Stimulated activated CD8-positive, alpha-beta memory T cell treated with anti-CD3 and anti-CD28 coated beads, Interleukin-2, amount 100 ng/mL, for 48 hours (primary cell): Measurements from ENCODE around the gene MAPT.
"Not testable (repeated sequence)": the region's sequence is repeated elsewhere in the genome, so short reads cannot be mapped to it uniquely, and the experiment has no call there.

Experiments used
- DNase-seq, 2 donors: peaks; one replicate each; pipeline ENCODE4 v3.0.0-alpha.2; 2020; ENCODE audit warnings: low read depth in 2 of 2

Gene MAPT

DNA sequence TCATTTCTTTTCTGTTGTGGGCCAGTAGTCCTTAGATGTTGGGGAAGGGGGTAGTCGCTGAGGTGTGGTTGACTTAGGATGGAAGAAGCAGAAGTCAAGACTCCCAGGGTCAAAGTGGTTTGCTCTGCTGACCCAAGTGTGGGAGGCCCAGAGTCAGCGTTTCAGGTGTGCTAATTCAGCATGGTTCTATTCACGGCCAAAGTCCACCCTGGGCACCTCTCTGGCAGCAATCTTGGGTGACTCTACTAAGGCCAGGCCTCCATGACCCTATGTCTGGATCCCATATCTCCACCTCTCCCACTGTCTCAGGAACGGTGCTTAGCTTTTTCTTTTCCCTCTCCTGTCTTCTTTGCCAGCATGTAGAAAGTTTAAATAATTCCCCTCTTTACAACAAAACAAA lies 32.9 kb downstream of the MAPT start:
- DNase-seq, result no peak

DNA sequence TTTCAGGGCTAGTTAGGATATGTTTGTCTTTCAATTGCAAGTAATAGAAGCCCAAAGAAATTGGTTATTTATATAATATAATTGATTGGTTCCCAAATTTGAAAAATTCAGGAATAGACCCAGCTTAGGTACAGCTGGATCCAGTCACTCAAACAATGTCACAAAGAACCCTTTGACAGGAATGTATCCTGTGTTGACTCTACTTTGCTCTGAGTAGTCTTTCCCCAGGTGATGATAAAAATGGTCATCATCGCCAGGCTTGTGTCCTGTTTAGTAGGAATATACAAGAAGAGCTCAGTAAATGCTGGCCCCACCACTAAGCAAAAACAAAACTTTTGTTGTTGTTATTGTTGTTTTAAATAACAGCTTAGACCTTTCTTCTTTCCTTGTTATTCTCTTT lies 35.0 kb downstream of the MAPT start:
- no peak for DNase-seq

DNA sequence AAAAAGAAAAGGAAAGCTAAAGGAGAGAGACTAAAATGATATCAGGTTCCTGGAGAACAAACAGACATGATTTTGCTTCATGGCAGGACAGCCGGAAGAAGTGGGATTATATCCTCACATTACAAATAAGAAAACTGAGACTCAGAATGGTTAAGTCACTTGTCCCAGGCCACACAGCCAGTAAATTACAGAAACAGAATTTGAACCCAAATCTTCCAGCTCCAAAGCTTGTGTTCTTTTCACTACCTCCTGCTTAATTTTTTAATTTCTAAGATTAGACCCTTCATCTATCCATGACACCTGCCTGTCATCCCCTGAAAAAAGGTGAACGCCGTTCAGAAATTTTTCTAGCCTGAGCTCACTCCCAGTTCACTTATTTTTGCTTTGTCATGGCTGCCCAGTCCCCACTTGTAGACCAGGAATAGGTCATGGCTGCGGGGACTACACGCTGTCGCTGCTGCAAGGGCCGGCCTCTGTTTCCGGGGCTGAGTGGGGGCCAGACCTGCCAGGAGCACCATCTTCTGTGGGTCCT lies 36.1 kb downstream of the MAPT start:
- DNase-seq, result no peak

DNA sequence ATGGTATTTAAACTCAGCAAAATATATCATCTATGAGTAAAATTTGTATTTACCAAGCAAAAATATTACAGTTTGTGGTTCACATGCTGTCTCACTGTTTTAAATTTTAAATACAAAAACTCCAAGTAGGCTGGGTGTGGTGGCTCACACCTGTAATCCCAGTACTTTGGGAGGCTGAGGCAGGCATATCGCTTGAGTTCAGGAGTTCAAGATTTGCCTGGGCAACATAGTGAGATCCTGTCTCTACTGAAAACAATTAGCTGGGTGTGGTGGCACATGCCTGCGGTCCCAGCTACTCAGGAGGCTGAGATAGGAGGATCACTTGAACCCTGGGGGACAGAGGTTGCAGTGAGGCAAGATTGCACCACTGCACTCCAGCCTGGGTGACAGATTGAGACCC lies 37.3 kb downstream of the MAPT start:
- no peak for DNase-seq

DNA sequence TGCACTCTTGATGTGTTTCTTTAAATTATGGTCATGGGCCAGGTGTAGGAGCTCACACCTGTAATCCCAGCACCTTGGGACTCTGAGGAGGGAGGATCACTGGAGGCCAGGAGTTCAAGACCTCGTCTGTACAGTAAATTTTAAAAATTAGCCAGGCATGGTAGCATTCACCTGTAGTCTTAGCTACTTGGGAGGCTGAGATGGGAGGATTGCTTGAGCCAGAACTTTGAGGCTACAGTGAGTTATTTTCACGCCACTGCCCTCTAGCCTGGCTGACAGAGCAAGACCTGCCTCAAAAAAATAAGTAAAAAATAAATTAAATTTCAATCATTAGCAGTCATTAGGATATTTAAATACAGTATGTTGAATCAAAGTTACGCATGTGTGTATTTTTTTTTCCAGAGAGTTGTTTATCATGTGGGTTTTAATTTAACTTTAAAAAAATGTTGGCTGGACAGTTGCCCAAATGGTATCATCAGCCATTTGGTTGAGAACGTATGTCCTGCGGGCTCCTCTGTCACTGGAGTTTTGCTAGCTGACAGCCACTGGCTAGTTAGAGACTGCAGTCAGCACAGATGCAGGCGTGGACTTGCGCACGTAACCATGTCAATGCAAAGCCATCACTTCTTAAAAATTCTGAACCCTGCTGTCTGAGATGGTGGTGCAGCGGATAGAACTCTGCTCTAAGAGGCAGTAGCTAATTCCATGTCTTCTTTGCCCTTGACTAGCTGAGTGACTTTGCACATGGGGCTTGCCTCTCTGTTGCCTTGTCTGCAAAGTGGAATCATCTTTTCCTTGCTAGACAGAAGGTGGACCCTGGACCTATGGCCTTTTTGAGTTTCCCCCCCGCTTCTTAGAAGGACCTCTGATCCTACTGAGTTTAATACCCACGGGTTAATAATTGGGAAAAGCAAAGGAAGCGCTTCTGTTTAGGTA lies 40.0 kb downstream of the MAPT start:
- DNase-seq, result no peak

DNA sequence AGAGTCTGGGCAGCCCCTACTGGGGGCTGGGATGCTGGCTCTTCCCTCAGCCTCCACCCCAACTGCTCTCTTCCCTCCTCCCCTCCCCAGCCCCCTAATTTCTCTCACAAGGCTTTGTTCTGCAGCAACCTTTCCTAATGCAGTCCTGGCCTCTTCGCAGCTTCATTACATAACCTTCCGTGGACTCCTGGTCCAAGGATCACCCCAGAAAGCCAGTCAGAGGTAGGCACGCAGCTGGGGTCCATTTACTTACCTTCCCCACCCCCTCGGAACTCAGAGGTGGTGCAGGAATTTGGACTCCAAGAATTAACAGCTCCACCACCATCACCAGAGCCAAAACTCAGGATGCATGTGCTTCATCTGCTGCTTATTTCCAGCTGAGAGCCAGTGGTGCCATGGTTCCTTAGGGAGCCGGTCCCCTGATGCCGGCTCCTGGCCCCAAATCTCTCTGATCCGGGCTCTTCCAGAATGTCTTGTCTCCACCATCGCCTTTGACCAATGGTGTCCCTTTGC lies 40.9 kb downstream of the MAPT start:
- DNase-seq, result no peak

DNA sequence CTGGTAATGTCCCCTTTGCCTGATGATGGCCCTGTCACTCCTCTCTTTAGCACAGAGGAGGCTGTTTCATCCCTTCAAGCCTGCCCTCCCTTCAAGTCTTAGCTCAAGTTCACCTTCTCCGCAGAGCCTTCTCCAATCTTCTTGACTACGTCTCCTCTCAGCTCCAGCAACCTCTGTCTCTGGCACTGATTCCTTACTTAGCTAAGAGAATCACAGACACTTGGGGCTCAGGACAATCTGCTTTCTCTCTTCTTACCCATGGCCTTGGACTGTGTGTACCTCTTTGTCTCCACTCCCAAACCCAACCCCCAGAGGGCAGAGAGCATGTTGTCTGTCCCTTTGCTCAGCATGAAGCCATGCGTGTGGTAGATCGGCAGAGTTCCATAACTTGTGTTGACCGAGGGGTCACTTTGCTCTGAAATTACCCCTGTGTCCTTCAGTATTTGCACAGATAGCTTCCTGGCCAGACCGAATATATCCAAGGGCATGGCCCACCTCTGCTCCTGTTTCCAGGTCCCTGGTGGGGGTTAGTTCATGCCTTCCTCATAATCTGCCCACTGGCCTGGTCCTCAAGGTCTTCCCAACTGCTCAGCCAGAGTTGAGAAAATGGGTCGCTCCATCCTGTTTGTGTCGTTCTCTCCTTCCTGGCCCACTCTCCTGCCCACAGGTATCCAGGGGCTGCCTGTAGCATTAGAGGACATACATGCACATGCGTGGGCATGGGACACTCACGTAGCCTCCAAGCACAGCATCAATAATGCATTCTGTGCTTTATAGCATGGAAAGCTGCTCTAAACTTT lies 41.6 kb downstream of the MAPT start:
- no peak for DNase-seq

DNA sequence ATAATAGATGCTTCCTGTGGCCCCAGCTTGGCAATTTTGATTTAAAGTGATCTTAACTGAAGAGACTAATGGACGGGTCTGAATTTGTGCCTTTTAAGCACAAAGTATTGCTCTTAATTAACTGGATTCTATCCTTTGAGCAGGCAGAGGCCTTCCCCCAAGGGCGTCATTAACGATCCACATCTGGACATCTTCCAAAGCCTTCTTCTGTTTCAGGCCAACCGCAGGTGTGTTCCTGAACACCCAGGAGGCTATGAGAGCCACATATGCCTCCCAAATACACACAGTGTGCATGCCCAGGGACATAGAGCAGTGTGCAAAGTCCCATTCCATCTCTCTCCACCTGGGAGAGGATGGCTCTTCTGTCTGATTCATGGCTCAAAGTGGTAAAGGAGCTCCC lies 42.3 kb downstream of the MAPT start:
- no peak for DNase-seq

DNA sequence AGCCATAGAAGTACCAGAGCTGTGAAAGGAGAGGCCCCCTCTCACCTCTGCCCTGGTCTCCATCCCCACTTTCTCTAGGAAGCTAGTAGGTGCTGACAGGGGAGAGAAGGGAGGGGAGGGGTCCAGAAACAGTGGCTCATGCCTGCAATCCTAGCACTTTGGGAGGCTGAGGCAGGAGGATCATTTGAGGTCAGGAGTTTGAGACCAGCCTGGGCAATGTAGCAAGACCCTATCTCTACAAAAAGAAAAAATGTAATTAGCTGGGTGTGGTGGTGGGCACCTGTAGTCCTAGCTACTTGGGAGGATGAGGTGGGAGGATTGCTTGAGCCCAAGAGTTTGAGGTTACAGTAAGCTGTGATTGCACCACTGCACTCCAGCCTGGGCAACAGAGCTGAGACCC lies 42.8 kb downstream of the MAPT start:
- DNase-seq, result not testable (repeated sequence)

DNA sequence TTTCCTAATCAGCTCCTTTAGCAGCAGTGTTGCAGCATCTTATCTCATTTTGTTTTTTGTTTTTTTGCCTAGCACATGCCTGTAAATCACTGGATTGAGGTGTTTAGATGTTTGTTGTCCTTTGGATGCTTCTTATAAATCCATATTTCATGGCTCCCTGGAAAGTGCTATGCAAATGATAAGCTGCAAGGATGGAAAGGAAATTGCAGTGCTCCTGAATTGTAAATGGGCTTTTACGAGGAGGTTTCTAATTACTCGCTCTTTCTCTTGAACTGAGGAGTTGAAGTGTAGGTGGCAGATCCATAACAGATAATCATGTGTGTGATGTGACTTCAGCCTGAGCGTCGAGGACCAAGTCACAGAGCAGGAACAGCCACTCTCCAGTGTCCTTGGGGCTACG lies 45.0 kb downstream of the MAPT start:
- DNase-seq, result no peak

DNA sequence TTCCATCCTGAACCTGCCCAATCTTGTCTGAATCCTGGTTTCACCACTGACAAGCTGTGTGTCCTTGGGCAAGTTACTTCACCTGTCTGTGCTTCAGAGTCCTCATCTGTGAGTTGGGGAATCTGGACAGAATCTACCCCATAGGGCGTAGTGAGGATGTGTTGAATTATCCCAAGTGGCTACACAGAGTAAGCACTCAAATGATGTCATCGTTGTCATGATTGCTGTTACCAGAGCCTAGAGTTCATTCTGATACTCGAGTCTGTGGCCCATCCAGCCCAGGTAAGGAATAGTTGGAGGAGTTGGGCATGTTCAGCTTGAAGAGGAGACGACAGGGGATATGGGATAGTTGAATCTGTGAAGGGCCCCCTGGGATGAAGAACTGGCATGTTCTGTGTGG lies 45.9 kb downstream of the MAPT start:
- no peak for DNase-seq

DNA sequence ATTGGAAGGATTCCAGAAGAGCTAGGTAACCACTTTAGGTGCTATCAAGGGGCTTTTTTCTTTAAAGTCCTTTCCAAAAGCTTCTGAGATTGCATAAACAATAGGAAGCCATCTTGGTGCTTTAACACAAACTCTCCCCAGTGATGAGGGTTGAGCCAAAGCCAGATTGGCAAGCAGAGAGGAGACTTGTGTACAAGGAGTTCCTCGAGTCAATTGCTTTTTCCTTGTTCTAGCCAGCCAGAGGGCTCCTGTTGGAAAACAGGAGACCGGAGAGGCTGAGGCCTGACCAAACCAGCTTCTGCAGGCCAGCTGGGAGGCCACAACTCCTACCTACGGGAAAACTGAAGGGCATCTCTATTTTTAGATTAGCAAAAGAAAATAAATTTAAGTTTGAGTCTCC lies 46.5 kb downstream of the MAPT start:
- no peak for DNase-seq

DNA sequence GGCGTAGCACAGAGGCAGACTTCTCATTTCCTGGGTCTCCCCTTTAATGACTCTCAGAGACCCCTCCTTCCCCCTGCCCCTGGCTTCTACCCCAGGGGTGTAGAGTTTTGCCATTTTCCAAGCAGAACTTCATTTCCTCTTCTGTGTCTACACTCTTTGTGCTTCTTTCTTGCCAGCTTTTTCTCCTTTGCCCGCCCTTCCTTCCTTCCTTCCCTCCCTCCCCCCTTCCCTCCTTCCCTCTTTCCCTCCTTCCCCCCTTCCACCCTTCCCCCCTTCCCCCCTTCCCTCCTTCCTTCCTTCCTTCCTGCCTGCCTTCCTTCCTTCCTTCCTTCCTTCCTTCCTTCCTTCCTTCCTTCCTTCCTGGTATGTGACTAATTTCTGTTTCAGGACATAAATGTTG lies 47.0 kb downstream of the MAPT start:
- no peak for DNase-seq

DNA sequence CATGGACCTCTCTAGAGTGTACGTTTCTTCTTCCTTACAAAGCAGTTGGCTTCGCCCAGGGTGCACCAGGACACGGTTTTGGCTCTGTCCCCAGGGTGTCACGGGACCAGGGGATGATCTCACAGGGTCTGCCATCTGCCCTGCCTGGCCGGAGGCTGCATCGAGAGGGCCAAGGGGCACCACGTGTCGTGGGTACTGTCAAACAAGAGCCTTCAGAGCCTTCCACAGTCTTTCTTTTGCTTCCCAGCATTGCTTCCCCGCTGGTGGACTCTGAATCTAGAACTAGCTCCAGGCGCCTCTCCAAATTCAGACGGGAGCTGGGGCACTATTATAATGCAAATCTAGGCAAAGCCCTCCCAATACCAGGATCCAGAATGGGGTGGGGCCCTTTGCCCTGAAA lies 47.9 kb downstream of the MAPT start:
- DNase-seq, result no peak

DNA sequence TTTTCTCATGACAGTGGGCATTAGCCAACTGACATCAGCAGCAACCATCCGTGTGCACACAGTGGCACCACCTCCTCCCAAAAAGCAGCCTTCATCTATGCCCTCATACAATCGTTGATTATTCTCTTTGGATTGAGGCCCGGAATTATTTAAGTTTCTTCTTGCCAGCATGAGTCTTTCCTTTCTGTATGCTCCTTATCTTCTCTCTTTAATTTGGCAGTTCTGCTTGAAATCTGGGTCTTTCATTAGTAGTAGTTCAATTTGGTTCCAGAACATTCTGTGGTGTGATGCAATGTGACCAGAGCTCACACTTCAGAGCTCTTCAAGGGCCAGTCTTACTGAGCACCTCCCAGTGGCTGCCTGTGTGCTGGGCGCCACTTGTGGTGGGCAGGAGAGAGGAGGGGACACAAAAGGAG lies 52.5 kb downstream of the MAPT start:
- DNase-seq, result no peak

DNA sequence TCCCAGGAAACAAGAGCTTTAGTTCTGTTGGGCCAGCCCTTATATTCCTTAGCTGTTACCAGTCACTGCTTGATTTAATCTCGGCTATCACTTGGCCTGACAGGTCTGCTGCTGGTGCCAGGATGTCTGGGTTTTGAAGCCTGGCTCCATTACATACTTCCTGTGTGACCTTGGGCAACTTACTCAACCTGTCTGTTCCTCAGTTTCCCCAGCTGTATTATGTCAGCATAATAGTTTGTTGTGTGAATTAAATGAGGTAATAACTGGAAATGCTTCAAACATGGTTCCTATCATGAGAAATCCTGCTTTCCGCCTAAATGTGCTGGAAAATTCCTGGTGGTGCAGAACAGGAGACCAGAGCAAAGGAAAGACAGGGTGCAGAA lies 54.1 kb downstream of the MAPT start:
- DNase-seq, result no peak

DNA sequence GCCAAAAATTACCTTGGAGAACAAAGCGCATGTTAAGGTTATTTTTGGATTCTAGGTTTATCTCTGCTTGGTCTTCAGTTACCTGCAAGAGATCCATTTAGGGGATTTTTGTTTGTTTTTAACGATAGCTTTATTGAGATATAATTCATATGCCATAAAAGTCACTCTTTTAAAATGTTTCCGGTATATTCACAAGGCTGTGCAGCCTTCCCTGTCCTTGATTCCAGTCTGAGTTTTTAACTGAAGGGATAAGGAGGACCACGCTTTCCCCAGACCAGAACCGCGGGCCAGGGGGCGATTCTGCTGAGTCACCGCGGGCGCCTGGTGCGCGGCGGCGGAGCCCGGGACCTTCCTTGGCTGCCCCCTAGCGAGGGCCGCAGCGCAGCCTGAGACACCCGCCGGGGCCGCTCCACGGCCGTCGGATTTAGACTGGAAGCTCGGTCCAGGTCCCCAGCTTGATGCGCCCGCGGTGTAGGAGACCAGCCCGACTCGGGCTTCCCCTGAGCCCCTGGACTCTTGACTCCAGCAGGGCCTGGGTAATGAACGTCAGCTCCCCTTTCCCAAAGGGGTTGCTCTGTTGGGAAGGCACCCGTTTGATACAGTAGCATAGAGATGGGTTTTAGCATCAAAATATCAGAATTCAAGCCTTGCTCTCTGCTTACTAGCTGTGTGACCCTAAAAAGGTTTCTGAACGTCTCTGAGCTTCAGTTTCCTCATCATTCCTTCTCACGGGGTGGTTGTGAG lies 54.7 kb downstream of the MAPT start:
- peak; percentile 57 to 68 for DNase-seq

DNA sequence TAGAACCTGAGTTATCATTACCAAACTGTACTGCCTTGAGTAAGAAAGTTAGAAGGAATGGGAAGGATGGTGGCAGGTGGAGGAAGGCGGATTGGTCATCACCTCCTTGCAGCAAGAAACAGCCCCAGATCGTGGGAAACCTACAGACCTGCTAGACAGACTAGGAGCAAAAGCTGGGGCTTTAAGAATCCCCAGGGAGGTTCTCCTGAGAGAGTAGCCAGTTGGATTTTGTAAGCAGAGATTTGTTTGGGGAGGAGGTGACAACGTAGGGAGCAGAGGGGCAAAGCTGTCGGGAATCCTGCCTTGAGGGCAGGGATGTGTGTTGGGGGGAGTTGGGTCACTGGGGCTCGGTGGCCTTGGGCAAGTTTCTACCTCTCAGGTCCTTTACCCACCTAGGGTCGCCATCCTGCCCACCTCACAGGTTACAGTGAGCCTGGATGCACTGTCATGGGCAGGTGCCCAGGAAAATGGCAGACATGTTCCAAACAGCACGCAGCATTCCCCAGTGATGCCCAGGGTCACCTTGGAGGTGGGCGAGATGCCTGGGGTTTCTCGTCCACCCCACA lies 55.5 kb downstream of the MAPT start:
- DNase-seq, result no peak

DNA sequence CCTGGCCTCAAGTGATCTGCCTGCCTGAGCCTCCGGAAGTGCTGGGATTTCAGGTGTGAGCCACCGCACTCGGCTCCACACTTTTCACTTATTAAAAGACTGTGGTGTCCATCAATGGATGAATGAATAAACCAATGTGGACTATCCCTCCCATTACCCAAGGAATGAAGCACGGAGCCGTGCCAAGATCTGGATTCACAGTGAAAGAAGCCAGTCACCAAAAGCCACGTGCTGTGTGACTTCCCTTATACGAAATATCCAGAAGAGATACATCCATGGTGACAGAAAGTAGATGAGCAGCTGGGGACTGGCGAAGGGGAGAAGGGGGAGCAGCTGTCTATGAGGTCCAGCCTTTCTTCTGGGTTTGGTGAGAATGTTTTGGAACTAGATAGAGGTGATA lies 56.5 kb downstream of the MAPT start:
- no peak for DNase-seq

DNA sequence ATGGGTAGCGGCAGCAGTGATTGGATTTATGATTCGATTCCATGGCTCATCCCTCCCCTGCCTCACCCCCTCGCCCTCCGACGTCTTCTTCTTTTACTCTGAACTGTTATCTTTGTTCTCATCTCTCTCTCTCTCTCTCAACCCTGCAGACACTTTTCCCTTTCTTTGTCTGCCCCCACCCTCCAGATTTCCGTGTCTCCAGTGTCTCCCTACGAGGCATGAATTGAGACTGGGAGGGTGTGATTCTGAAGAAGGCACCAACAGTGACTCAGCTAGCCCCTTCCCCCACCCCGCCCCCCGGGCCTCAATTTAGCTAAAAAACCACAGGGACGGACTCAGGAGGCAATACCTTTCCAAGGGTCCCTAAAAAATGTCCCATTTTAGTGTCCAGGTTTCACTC lies 57.0 kb downstream of the MAPT start:
- DNase-seq, result no peak

DNA sequence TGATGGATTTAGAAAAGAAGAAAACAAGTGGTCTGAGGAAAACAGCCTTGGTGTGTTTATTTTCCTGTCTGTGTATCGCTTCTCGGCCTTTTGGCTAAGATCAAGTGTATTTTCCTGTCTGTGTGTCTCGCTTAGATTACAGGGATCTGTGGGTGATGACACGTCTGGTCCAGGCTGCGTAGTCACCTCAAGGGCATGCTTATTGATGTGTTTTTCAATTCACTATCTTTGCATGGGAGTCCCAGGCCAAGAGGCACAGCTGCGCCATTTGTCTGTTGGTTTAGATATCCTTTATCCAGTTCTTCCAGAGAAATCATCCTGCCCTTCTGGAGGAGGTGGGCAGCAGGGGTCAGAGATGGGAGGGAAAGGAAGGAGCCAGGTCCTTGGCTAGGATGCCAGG lies 57.6 kb downstream of the MAPT start:
- no peak for DNase-seq
